PC-9 (cell line): ENCODE measurements around the gene TLR4.

Source experiments
- CTCF ChIP-seq: fragments of 200-600 bp; sonication (generic); conservative IDR thresholded peaks from 2 replicates; pipeline ENCODE4 v1.6.1; 2017; ENCODE audit warnings: mixed run types, antibody characterized with exemption, mild to moderate bottlenecking, moderate library complexity
- EZH2 ChIP-seq: fragments of 200-600 bp; sonication (generic); IDR thresholded peaks from 2 replicates; pipeline ENCODE4 v1.8.0; 2017; ENCODE audit warnings: antibody characterized with exemption, low read depth

DNA sequence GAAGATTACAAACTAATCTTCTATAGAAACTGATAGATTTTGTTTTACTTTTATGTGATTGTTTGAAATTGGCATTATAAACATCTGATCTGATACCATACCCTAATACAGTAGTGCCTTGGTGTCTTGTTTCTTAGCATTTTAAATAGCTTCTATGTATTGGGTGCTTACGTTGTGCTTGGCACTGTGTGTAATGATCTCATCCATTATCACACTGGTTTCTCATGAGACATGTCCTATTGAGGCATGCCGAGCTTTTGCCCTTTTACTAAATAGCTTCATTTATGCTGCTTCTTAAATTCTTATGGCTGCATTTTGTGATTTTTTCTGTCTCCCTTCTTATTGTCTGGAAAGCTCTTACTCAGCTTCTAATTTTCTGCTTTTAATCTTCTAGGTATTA lies 48.2 kb upstream of the TLR4 start:
- TF ChIP-seq CTCF = no peak
- no peak for TF ChIP-seq EZH2
